Ramos (cell line): ENCODE data around the gene TRABD2B.

Experiments used
- in situ Hi-C: fragments of 300-500 bp; cut with MboI; formaldehyde crosslinking; loops from one replicate; pipeline ENCODE4 v1.14.3; 2022; ENCODE audit warnings: low sequenced_read_pairs; ENCODE audit not compliant: unreplicated experiment

Gene TRABD2B

GRCh38 chr1:47769295-47769694 is 227.9 kb downstream of the TRABD2B start:
- in situ Hi-C loops, result no loop called here

GRCh38 chr1:47767741-47768100 is 229.5 kb downstream of the TRABD2B start:
- in situ Hi-C loops, result no loop called here

- in situ Hi-C loops, result no loop called here
These were observed 230.1 kb downstream of the TRABD2B start for GRCh38 chr1:47766832-47767740.

GRCh38 chr1:47765742-47766485 is 231.3 kb downstream of the TRABD2B start:
- in situ Hi-C loops, result no loop called here

GRCh38 chr1:47765236-47765635 is 231.9 kb downstream of the TRABD2B start:
- in situ Hi-C loops, result no loop called here

- in situ Hi-C loops, result no loop called here
These were observed 232.6 kb downstream of the TRABD2B start for GRCh38 chr1:47764461-47765046.

- in situ Hi-C loops, result no loop called here
These were observed 233.5 kb downstream of the TRABD2B start for GRCh38 chr1:47763591-47764171.

- in situ Hi-C loops, result no loop called here
These were observed 235.2 kb downstream of the TRABD2B start for GRCh38 chr1:47761974-47762373.

GRCh38 chr1:47761201-47761930 is 235.8 kb downstream of the TRABD2B start:
- in situ Hi-C loops, result no loop called here

GRCh38 chr1:47759936-47760629 is 237.1 kb downstream of the TRABD2B start:
- in situ Hi-C loops, result no loop called here

- in situ Hi-C loops, result no loop called here
These were observed 237.8 kb downstream of the TRABD2B start for GRCh38 chr1:47759251-47759935.

GRCh38 chr1:47758341-47759250 is 238.6 kb downstream of the TRABD2B start:
- in situ Hi-C loops, result no loop called here

- in situ Hi-C loops, result no loop called here
These were observed 239.8 kb downstream of the TRABD2B start for GRCh38 chr1:47757226-47757975.

GRCh38 chr1:47756411-47756810 is 240.8 kb downstream of the TRABD2B start:
- in situ Hi-C loops, result no loop called here

GRCh38 chr1:47756006-47756405 is 241.2 kb downstream of the TRABD2B start:
- in situ Hi-C loops, result no loop called here

- in situ Hi-C loops, result no loop called here
These were observed 241.8 kb downstream of the TRABD2B start for GRCh38 chr1:47755101-47755990.
